Cardiac muscle cell (in vitro differentiated cells and primary cell): Measurements from ENCODE around the gene MAP3K5. TPM values are rescaled to one million over a fixed set of nuclear protein-coding genes. Genes with fewer than 3 reads are reported as not detected.

Experiments
- DNase-seq, 2 donors: peaks; one replicate each; pipeline versions ENCODE4 v3.0.0 to v3.0.0-alpha.2; 2010 to 2017; ENCODE audit warnings: low read depth in 1 of 2, low spot score in 1 of 2
- H3K27ac ChIP-seq: fragments of 200-600 bp; sonication (generic); 2 replicates; pipeline ENCODE4 v1.5.1; 2016
- H3K27me3 ChIP-seq: fragments of 200-600 bp; sonication (generic); 2 replicates; pipeline ENCODE4 v1.6.0; 2016; ENCODE audit warnings: control low read depth
- H3K36me3 ChIP-seq: fragments of 200-600 bp; sonication (generic); 2 replicates; pipeline ENCODE4 v1.5.1; 2016; ENCODE audit warnings: control low read depth
- H3K4me1 ChIP-seq: fragments of 200-600 bp; sonication (generic); 2 replicates; pipeline ENCODE4 v1.8.1; 2017; ENCODE audit warnings: low read depth, mild to moderate bottlenecking, mixed run types
- H3K4me3 ChIP-seq: fragments of 200-600 bp; sonication (generic); 2 replicates; pipeline ENCODE4 v1.5.1; 2016; ENCODE audit warnings: mild to moderate bottlenecking
- H3K9me3 ChIP-seq: fragments of 200-600 bp; sonication (generic); 2 replicates; pipeline ENCODE4 v1.5.1; 2017; ENCODE audit warnings: low read depth, mild to moderate bottlenecking, control low read depth
- CTCF ChIP-seq: IDR thresholded peaks from 2 replicates; pipeline ENCODE4 v1.5.1; 2012; ENCODE audit warnings: low read depth, mild to moderate bottlenecking, low read length
- polyA plus RNA-seq: library from polyadenylated mRNA; unstranded; fragments of >200 nt; fragmentation: Nextera tagmentation; extraction: Ambion mirVana; gene quantifications from 2 replicates; pipeline ENCODE4 v1.2.1, GENCODE V29; 2016
- total RNA-seq: library from RNA; depleted of rRNA; stranded (reverse); fragments of >200 nt; gene quantifications from 2 replicates; pipeline ENCODE4 v1.2.3, GENCODE V29; 2016

The MAP3K5 gene
- total and polyA plus RNA-seq, 2 experiments from 2014 or later, result 2.8 to 3.0 TPM

DNA sequence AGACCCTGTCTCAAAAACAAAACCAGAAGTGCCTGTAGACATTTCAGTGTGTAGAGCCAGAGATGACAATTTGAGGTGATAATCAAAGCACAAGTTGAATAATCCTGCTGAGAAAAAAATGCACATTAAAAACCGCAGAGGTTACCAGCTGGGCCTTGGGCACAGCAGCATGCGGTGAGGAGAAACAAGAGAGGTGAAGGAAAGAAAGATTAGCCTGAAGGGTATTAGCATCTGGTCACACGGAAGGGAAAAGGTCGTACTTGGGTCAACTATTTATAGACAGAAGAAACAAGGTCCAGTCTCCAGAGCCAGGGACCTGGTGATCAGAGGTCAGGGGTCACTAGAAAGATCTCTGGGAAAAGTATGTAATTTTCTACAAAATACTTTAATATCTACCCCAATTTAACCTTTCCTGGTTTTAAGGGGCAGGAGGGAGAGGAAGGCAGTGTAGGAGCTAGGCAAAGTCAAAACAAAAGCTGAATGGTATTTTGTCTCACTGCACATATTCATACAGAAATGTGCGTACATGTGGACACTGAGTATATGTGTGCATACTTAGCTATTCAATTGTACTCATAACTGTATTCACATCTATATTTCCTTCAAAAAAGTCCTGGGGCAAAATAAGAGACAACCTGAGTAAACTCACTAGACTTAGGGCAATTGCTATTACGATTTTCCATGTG is 252.2 kb downstream of the MAP3K5 start:
- no peaks in the 10 kb centered on the region for H3K9me3 ChIP-seq
- DNase-seq, result peak in 1 of 2 donors; percentile 49
- H3K4me1 ChIP-seq, result peaks cover 10% of the 10 kb centered on the region
- H3K27me3 ChIP-seq, result no peaks in the 10 kb centered on the region
- peak overlapping the region; percentile 71 for H3K27ac ChIP-seq
- no peak overlapping the region for H3K4me3 ChIP-seq
- no peak for TF ChIP-seq CTCF
- H3K36me3 ChIP-seq, result no peaks in the 10 kb centered on the region

GRCh38 chr6:136538836-136539235 is 253.4 kb downstream of the MAP3K5 start:
- no peaks in the 10 kb centered on the region for H3K27me3 ChIP-seq
- no peaks in the 10 kb centered on the region for H3K36me3 ChIP-seq
- no peak overlapping the region for H3K27ac ChIP-seq
- no peak for TF ChIP-seq CTCF
- no peak overlapping the region for H3K4me3 ChIP-seq
- no peak for DNase-seq
- peaks cover 10% of the 10 kb centered on the region for H3K4me1 ChIP-seq
- H3K9me3 ChIP-seq, result no peaks in the 10 kb centered on the region

GRCh38 chr6:136535880-136536650 is 256.2 kb downstream of the MAP3K5 start:
- no peak for DNase-seq
- TF ChIP-seq CTCF, result no peak
- Histone ChIP-seq H3K36me3 (no peaks in the 10 kb centered on the region), H3K27me3 (no peaks in the 10 kb centered on the region), H3K4me1 (peaks cover 10% of the 10 kb centered on the region), H3K9me3 (no peaks in the 10 kb centered on the region), H3K4me3 (no peak overlapping the region), H3K27ac (no peak overlapping the region)

DNA sequence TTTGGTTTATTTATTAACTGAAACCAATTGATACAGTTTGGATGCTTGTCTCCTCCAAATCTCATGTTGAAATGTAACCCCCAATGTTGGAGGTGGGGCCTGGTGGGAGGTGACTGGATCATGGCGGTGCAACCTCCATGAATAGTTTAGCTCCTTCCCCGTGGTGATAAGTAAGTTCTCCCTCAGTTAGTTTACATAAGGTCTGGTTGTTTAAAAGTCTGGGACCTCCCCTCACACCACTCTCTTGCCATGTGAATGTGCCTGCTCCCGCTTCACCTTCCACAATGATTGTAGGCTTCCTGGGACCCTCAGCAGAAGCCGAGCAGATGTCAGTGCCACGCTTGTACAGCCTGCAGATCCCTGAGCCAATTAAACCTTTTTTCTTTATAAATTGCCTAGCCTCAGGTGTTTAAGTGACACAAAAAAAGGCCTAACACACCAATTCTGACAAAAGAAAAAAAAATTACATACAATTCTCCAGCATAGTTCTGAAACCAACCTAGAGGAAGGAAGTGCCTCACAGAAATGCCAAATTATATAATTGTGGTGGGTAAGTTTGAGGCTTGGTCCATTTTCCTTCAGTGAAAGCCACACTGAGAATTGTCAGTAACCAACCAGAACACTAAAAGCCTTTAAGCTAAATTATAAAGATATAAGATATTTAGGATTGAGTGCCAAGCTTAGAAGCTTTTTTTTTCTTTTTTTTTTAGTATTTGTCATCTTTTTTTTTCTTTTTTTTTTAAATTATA is 257.1 kb downstream of the MAP3K5 start:
- Histone ChIP-seq H3K27me3 (no peaks in the 10 kb centered on the region), H3K4me1 (peaks cover 5% of the 10 kb centered on the region), H3K9me3 (no peaks in the 10 kb centered on the region), H3K4me3 (no peak overlapping the region), H3K27ac (no peak overlapping the region), H3K36me3 (no peaks in the 10 kb centered on the region)
- TF ChIP-seq CTCF, result no peak
- DNase-seq, result no peak

GRCh38 chr6:136534268-136534667 is 258.0 kb downstream of the MAP3K5 start:
- Histone ChIP-seq H3K9me3 (no peaks in the 10 kb centered on the region), H3K27me3 (no peaks in the 10 kb centered on the region), H3K4me3 (no peak overlapping the region), H3K36me3 (no peaks in the 10 kb centered on the region), H3K27ac (no peak overlapping the region), H3K4me1 (no peaks in the 10 kb centered on the region)
- DNase-seq, result no peak
- no peak for TF ChIP-seq CTCF
